ENCODE measurements around the gene SLC25A27.

SLC25A27 gene

GRCh38 chr6:46688117-46688965, 35.6 kb downstream of the SLC25A27 start (continued):
- TF ChIP-seq ZNF266 (tag by site-specific recombination; IDR thresholded peaks at IDR 0.05; ENCODE audit: low read depth) (no peak), BCL11A (tag by site-specific recombination; IDR thresholded peaks at IDR 0.05; ENCODE audit: low read depth) (no peak), HIC1 (tag by site-specific recombination; IDR thresholded peaks at IDR 0.05) (no peak), ZNF510 (tag by site-specific recombination; IDR thresholded peaks at IDR 0.05; ENCODE audit: insufficient replicate concordance) (no peak), REST (tag by site-specific recombination; IDR thresholded peaks at IDR 0.05) (no peak), MZF1 (tag by site-specific recombination; IDR thresholded peaks at IDR 0.05; ENCODE audit: borderline replicate concordance) (no peak), PRDM6 (tag by site-specific recombination; IDR thresholded peaks at IDR 0.05) (no peak)

- TF ChIP-seq TRIM28 (IDR thresholded peaks at IDR 0.05; ENCODE audit: borderline replicate concordance, low read length) (no peak), ZFP41 (tag by site-specific recombination; IDR thresholded peaks at IDR 0.05; ENCODE audit: borderline replicate concordance) (no peak), ZNF473 (tag by site-specific recombination; IDR thresholded peaks at IDR 0.05) (no peak), ZBTB48 (tag by site-specific recombination; IDR thresholded peaks at IDR 0.05) (no peak)
- CTCF ChIA-PET: no interaction called here
- H3K36me3 ChIP-seq (ENCODE audit: control insufficient read depth in 2 of 2, insufficient read depth in 1 of 2, low read length in 2 of 2): no peaks in the 10 kb centered on the region
- H3K27ac ChIP-seq (ENCODE audit: extremely low read depth, low read depth, low read length): no peak overlapping the region
- H3K4me1 ChIP-seq (ENCODE audit: control insufficient read depth, insufficient read depth, low read length): no peaks in the 10 kb centered on the region
- H3K9me3 ChIP-seq (ENCODE audit: control insufficient read depth, insufficient read depth, low read depth, low read length): no peaks in the 10 kb centered on the region
- POLR2A ChIA-PET: no interaction called here
- no peak overlapping the region for H3K4me3 ChIP-seq (ENCODE audit: low read depth, low read length)
These were observed 36.2 kb downstream of the SLC25A27 start for GRCh38 chr6:46688966-46689335.

GRCh38 chr6:46689657-46690056, 36.9 kb downstream of the SLC25A27 start:
- no peaks in the 10 kb centered on the region for H3K36me3 ChIP-seq (ENCODE audit: control insufficient read depth in 2 of 2, insufficient read depth in 1 of 2, low read length in 2 of 2)
- H3K9me3 ChIP-seq (ENCODE audit: control insufficient read depth, insufficient read depth, low read depth, low read length): no peaks in the 10 kb centered on the region
- no peaks in the 10 kb centered on the region for H3K4me1 ChIP-seq (ENCODE audit: control insufficient read depth, insufficient read depth, low read length)
- CTCF ChIA-PET: no interaction called here
- POLR2A ChIA-PET: no interaction called here
- H3K4me3 ChIP-seq (ENCODE audit: low read depth, low read length): no peak overlapping the region
- no peak overlapping the region for H3K27ac ChIP-seq (ENCODE audit: extremely low read depth, low read depth, low read length)
- TF ChIP-seq ZNF132 (tag by site-specific recombination; IDR thresholded peaks at IDR 0.05; ENCODE audit: borderline replicate concordance) (no peak), ZNF571 (tag by site-specific recombination; IDR thresholded peaks at IDR 0.05) (no peak), ZFHX2 (tag by site-specific recombination; conservative IDR thresholded peaks at IDR 0.05) (no peak), ZNF214 (tag by site-specific recombination; IDR thresholded peaks at IDR 0.05; ENCODE audit: borderline replicate concordance) (no peak), GLI4 (tag by site-specific recombination; IDR thresholded peaks at IDR 0.05) (no peak), ZNF639 (tag by site-specific recombination; IDR thresholded peaks at IDR 0.05) (no peak), ZSCAN23 (tag by site-specific recombination; IDR thresholded peaks at IDR 0.05) (no peak), GLIS1 (tag by site-specific recombination; IDR thresholded peaks at IDR 0.05) (no peak), ZNF266 (tag by site-specific recombination; IDR thresholded peaks at IDR 0.05; ENCODE audit: low read depth) (no peak), PATZ1 (tag by site-specific recombination; IDR thresholded peaks at IDR 0.05) (no peak), HOXC10 (CRISPR knock-in tag; IDR thresholded peaks at IDR 0.05) (no peak), ZFP37 (tag by site-specific recombination; IDR thresholded peaks at IDR 0.05) (no peak)
